HG03378 (cell line): ENCODE results near the gene NRROS.

ENCODE experiments used
- ATAC-seq: cut with Tn5 transposase; IDR thresholded peaks from one replicate; pipeline ENCODE4 v1.9.1; 2021; ENCODE audit warnings: mild to moderate bottlenecking, moderate library complexity; ENCODE audit not compliant: unreplicated experiment

The NRROS gene

GRCh38 chr3:196645897-196646665 lies 6.6 kb downstream of the NRROS start:
- no peak for ATAC-seq

GRCh38 chr3:196646666-196647216 lies 7.2 kb downstream of the NRROS start:
- ATAC-seq, result no peak

- ATAC-seq, result no peak
Measured at GRCh38 chr3:196650740-196651311, 11.3 kb downstream of the NRROS start.

- ATAC-seq, result no peak
Measured at GRCh38 chr3:196651819-196652218, 12.3 kb downstream of the NRROS start.

- ATAC-seq, result no peak
Measured at GRCh38 chr3:196652961-196653795, 13.7 kb downstream of the NRROS start.

- no peak for ATAC-seq
Measured at GRCh38 chr3:196654006-196654734, 14.7 kb downstream of the NRROS start.

- ATAC-seq, result no peak
Measured at GRCh38 chr3:196654735-196655090, 15.2 kb downstream of the NRROS start.

GRCh38 chr3:196655496-196655895 lies 16.0 kb downstream of the NRROS start:
- ATAC-seq, result no peak

- ATAC-seq, result no peak
Measured at GRCh38 chr3:196656213-196656612, 16.7 kb downstream of the NRROS start.

GRCh38 chr3:196659901-196660351 lies 20.4 kb downstream of the NRROS start:
- ATAC-seq, result no peak

GRCh38 chr3:196660381-196661166 lies 21.1 kb downstream of the NRROS start:
- ATAC-seq, result no peak

- no peak for ATAC-seq
Measured at GRCh38 chr3:196661400-196661799, 21.9 kb downstream of the NRROS start.

- no peak for ATAC-seq
Measured at GRCh38 chr3:196662033-196662432, 22.5 kb downstream of the NRROS start.

GRCh38 chr3:196662711-196663571 lies 23.4 kb downstream of the NRROS start:
- ATAC-seq, result no peak

- no peak for ATAC-seq
Measured at GRCh38 chr3:196666001-196666867, 26.7 kb downstream of the NRROS start.

- ATAC-seq, result no peak
Measured at GRCh38 chr3:196667056-196667825, 27.7 kb downstream of the NRROS start.

- no peak for ATAC-seq
Measured at GRCh38 chr3:196670339-196670738, 30.8 kb downstream of the NRROS start.
